K562 (cell line): ENCODE data around the gene NEDD4L. TPM values are rescaled to one million over a fixed set of nuclear protein-coding genes. Genes with fewer than 3 reads are reported as not detected.

Experiments
- ATAC-seq: fragments of 200-7000 bp; cut with Tn5 transposase; 3 replicates; pipeline ENCODE4 v1.9.1; 2020; ENCODE audit warnings: moderate library complexity
- BruUV-seq: library from RNA; stranded (reverse); fragments of 400-500 nt; replicated peaks from 2 replicates; lab custom pipeline; 2021; lab: Mats Ljungman, UMichigan
- CTCF ChIA-PET: fragments of 300-600 bp; formaldehyde crosslinking; extraction: SDS; loops from one replicate; lab custom pipeline; 2021; ENCODE audit warnings: low intra/inter-chr PET ratio; lab: Yijun Ruan, JAX
- POLR2A ChIA-PET: fragments of 300-600, 350-650 bp; sonication (Branson Sonifier 250); formaldehyde crosslinking; extraction: SDS; loops from one replicate; lab custom pipeline; 2021; ENCODE audit warnings: antibody characterized with exemption, inconsistent platforms; lab: Yijun Ruan, JAX
- DNase-seq, 4 experiments: peaks; one replicate each; pipeline versions ENCODE4 v3.0.0 to v3.0.0-alpha.2; 2011 to 2018; ENCODE audit warnings: low spot score in 3 of 4, mixed read lengths in 3 of 4; ENCODE audit errors: extremely low read depth in 1 of 4
- FAIRE-seq: peaks from 2 replicates; lab custom pipeline; 2011; peaks lifted over from hg19 to GRCh38; lab: Jason Lieb, UNC
- H2AFZ ChIP-seq: 2 replicates; pipeline ENCODE4 v1.6.0; 2011; ENCODE audit warnings: low read depth, low read length, control low read depth, inconsistent platforms
- H3K27ac ChIP-seq: fragments of 200-600 bp; 3 replicates; pipeline ENCODE4 v1.8.0; 2011; ENCODE audit warnings: low read depth, mild to moderate bottlenecking, control low read depth, inconsistent platforms, low read length, moderate library complexity, mixed read lengths; ENCODE audit errors: extremely low read depth
- H3K27me3 ChIP-seq, 2 experiments: fragments of 300-600 bp in 1 of 2; 2 replicates in 1 of 2; 3 replicates in 1 of 2; pipeline versions ENCODE4 v1.6.0 to v1.8.0; 2011; ENCODE audit warnings: inconsistent platforms in 2 of 2, low read length in 2 of 2, mild to moderate bottlenecking in 1 of 2, mixed read lengths in 1 of 2, moderate library complexity in 1 of 2; ENCODE audit not compliant: control insufficient read depth in 2 of 2, insufficient read depth in 2 of 2
- H3K36me3 ChIP-seq: fragments of 300-600 bp; 3 replicates; pipeline ENCODE4 v1.8.0; 2011; ENCODE audit warnings: mild to moderate bottlenecking, low read length, inconsistent platforms; ENCODE audit not compliant: control insufficient read depth, insufficient read depth
- H3K4me1 ChIP-seq, 2 experiments: fragments of 200-600 bp in 1 of 2; replicated peaks in 1 of 2; 2 replicates in 1 of 2; 3 replicates in 1 of 2; pipeline versions ENCODE4 v1.5.1 to v1.8.0; 2011; ENCODE audit warnings: inconsistent platforms in 2 of 2, low read length in 2 of 2, mild to moderate bottlenecking in 1 of 2, mixed read lengths in 1 of 2, moderate library complexity in 1 of 2; ENCODE audit not compliant: control insufficient read depth in 2 of 2, insufficient read depth in 2 of 2
- H3K4me2 ChIP-seq: 2 replicates; pipeline ENCODE4 v1.6.1; 2011; ENCODE audit warnings: low read length, control low read depth, inconsistent platforms, mixed read lengths; ENCODE audit not compliant: insufficient read depth
- H3K4me3 ChIP-seq: fragments of 200-600 bp; sonication (generic), shearing (Covaris generic); 2 replicates; pipeline ENCODE4 v1.5.1; 2016; ENCODE audit warnings: control low read depth, inconsistent platforms
- H3K79me2 ChIP-seq: fragments of 200-600 bp; 3 replicates; pipeline ENCODE4 v1.8.0; 2011; ENCODE audit warnings: low read length, inconsistent platforms; ENCODE audit not compliant: control insufficient read depth, insufficient read depth
- H3K9ac ChIP-seq, 2 experiments: 2 replicates each; pipeline versions ENCODE4 v1.6.0 to v1.6.1; 2011; ENCODE audit warnings: low read depth in 2 of 2, low read length in 2 of 2, control low read depth in 1 of 2, inconsistent platforms in 1 of 2, mild to moderate bottlenecking in 1 of 2, mixed read lengths in 1 of 2; ENCODE audit not compliant: insufficient read depth in 1 of 2
- H3K9me1 ChIP-seq: one replicate; pipeline ENCODE4 v1.6.0; 2011; ENCODE audit warnings: inconsistent platforms, mild to moderate bottlenecking, low read length, moderate library complexity; ENCODE audit not compliant: control insufficient read depth, insufficient read depth
- H3K9me3 ChIP-seq: replicated peaks from 2 replicates; pipeline ENCODE4 v1.5.1; 2011; ENCODE audit warnings: low read depth, low read length, inconsistent platforms; ENCODE audit not compliant: control insufficient read depth, insufficient read depth
- H4K20me1 ChIP-seq: replicated peaks from 2 replicates; pipeline ENCODE4 v1.6.1; 2011; ENCODE audit warnings: low read length, inconsistent platforms, mixed read lengths; ENCODE audit not compliant: control insufficient read depth, insufficient read depth
- CBX2 ChIP-seq: fragments of 200-600 bp; sonication (generic); IDR thresholded peaks from one replicate; pipeline ENCODE4 v1.6.1; 2012; ENCODE audit warnings: mild to moderate bottlenecking, low read length, inconsistent platforms; ENCODE audit not compliant: insufficient read depth, poor library complexity, severe bottlenecking
- E2F1 ChIP-seq: sonication (generic); formaldehyde crosslinking; IDR thresholded peaks from 2 replicates; pipeline ENCODE4 v1.8.1; 2023; ENCODE audit warnings: mild to moderate bottlenecking, missing genetic modification reagents, moderate library complexity
- EHMT2 ChIP-seq: fragments of 450-650 bp; IDR thresholded peaks from 2 replicates; pipeline ENCODE4 v1.6.1; 2018; ENCODE audit warnings: antibody characterized with exemption
- HMG20A ChIP-seq: fragments of 450-650 bp; formaldehyde crosslinking; conservative IDR thresholded peaks from 2 replicates; pipeline ENCODE4 v1.4.0; 2020; ENCODE audit warnings: mild to moderate bottlenecking, mixed read lengths
- ILF3 ChIP-seq: fragments of 450-650 bp; IDR thresholded peaks from 2 replicates; pipeline ENCODE4 v1.6.1; 2018; ENCODE audit warnings: antibody characterized with exemption, mild to moderate bottlenecking, moderate library complexity, borderline replicate concordance
- ZBTB43 ChIP-seq: sonication (generic); formaldehyde crosslinking; IDR thresholded peaks from 2 replicates; pipeline ENCODE4 v1.8.0; 2023; ENCODE audit warnings: mild to moderate bottlenecking, missing genetic modification reagents
- ZFX ChIP-seq: sonication (generic); formaldehyde crosslinking; IDR thresholded peaks from 2 replicates; pipeline ENCODE4 v1.8.0; 2022; ENCODE audit warnings: mild to moderate bottlenecking, missing genetic modification reagents, moderate library complexity
- ZNF165 ChIP-seq: fragments of 250-450 bp; sonication (Bioruptor Pico); IDR thresholded peaks from 2 replicates; pipeline ENCODE4 v1.4.0; 2020; ENCODE audit warnings: borderline replicate concordance
- ZNF184 ChIP-seq: sonication (generic); formaldehyde crosslinking; IDR thresholded peaks from 2 replicates; pipeline ENCODE4 v1.5.0; 2020; ENCODE audit warnings: missing genetic modification reagents
- ZNF561 ChIP-seq: fragments of 450-650 bp; formaldehyde crosslinking; conservative IDR thresholded peaks from 2 replicates; pipeline ENCODE4 v1.4.0; 2020; ENCODE audit warnings: mild to moderate bottlenecking, moderate library complexity
- ZNF668 ChIP-seq: fragments of 250-450 bp; sonication (Bioruptor Pico); IDR thresholded peaks from 2 replicates; pipeline ENCODE4 v1.8.0; 2022; ENCODE audit warnings: mild to moderate bottlenecking, inconsistent platforms
- WGBS: fragments of 100-300 bp; shearing (Covaris generic); methylation state at CpG from one replicate; pipeline ENCODE4 v1.1.6; 2016; ENCODE audit warnings: low coverage, mixed read lengths; ENCODE audit not compliant: insufficient coverage; ENCODE audit errors: missing lambda C conversion rate; 5-methylcytosine and 5-hydroxymethylcytosine counted together
- in situ Hi-C: fragments of 300-500 bp; cut with MboI; formaldehyde crosslinking; loops from 4 replicates; pipeline ENCODE4 v1.15.0; 2018; ENCODE audit warnings: inconsistent platforms, mixed read lengths
- intact Hi-C: fragments of 100-400 bp; cut with micrococcal nuclease; formaldehyde crosslinking; loops from 2 replicates; pipeline ENCODE4 v1.14.2; 2022
- polyA plus RNA-seq, 8 experiments: library from polyadenylated mRNA; depleted of rRNA in 4 of 8; stranded (reverse) in 5 of 8; unstranded in 3 of 8; fragments of >200 nt; fragmentation: Nextera tagmentation in 2 of 8; fragmentation: Illumina TruSeq in 1 of 8; extraction: Ambion mirVana in 2 of 8; extraction: Trizol in 1 of 8; gene quantifications; 2 replicates each; pipeline versions ENCODE4 v1.2.1 to v1.2.3, GENCODE V29; 2011 to 2014; ENCODE audit warnings: inconsistent platforms in 1 of 8, missing spikeins in 1 of 8
- total RNA-seq, 7 experiments: library from RNA; depleted of rRNA in 6 of 7; stranded (reverse); fragments of >200 nt in 6 of 7; fragmentation: Illumina TruSeq in 2 of 7; extraction: Trizol in 2 of 7; gene quantifications; 2 replicates each; pipeline versions ENCODE4 v1.2.1 to v1.2.3, GENCODE V29; 2011 to 2021; ENCODE audit warnings: low replicate concordance in 1 of 7
- TF ChIP-seq, protein P1 (sequence below): IDR thresholded peaks from 2 replicates; pipeline ENCODE4 v1.6.1; 2014; ENCODE audit warnings: antibody characterized with exemption

The NEDD4L gene
- total and polyA plus RNA-seq, 9 of the 15 experiments (the other 6 are each of a cell fraction or from before 2014, with no cell fraction given), result 8.1 to 33.4 (median 19.9) TPM

DNA sequence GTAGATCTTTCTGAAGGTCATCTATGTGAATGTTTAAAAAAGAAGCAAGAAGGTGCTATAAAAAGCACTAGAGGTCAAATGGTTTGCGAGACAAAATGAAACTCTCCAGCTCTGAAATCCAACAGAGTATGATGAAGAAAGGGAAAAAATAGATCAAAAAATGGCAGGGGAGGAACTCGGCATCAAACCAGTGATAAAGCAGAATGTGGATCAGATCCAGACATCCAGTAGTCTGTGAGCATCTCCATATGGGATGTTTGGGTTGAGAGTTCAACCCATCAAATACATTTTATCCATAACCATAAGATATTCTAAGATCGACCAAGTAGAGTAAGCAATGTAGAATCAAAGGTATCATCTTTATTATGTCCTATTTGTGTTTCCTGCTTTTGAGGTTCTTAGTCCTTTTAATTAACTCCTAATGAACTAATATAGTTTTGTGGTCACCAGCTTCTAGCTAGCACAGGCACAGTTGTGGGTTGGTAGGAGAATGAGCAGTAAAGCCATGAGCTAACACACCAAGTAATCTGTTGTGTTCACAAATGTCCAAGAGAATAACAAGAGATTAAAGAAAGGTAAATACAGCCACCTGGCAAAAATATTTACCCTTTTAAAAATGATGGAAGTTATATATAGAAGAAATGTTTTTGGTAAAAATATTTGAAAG lies 160.9 kb downstream of the NEDD4L start:
- Histone ChIP-seq H3K27ac (no peak overlapping the region), H3K79me2 (no peaks in the 10 kb centered on the region), H2AFZ (no peak overlapping the region), H4K20me1 (no peaks in the 10 kb centered on the region), H3K27me3 (no peaks in the 10 kb centered on the region), H3K4me3 (no peak overlapping the region), H3K36me3 (no peaks in the 10 kb centered on the region), H3K9me1 (peaks cover 4% of the 10 kb centered on the region), H3K9ac (no peak overlapping the region), H3K4me1 (peaks cover 0 to 10% of the 10 kb centered on the region in 2 experiments; a peak in 3 of 5 replicates), H3K9me3 (no peaks in the 10 kb centered on the region), H3K4me2 (no peak overlapping the region)
- intact Hi-C loops, result no loop called here
- no peak for TF ChIP-seq ZNF561
- no peak for TF ChIP-seq ZFX (CRISPR knock-in tag)
- TF ChIP-seq ZNF668 (CRISPR knock-in tag), result no peak
- TF ChIP-seq CBX2, result no peak
- no peak for TF ChIP-seq ZBTB43 (CRISPR knock-in tag)
- TF ChIP-seq EHMT2, result no peak
- TF ChIP-seq ZNF184, result no peak
- no peak for TF ChIP-seq E2F1
- no peak for TF ChIP-seq ZNF165 (CRISPR knock-in tag)
- TF ChIP-seq ILF3, result no peak
- TF ChIP-seq, protein P1, sequence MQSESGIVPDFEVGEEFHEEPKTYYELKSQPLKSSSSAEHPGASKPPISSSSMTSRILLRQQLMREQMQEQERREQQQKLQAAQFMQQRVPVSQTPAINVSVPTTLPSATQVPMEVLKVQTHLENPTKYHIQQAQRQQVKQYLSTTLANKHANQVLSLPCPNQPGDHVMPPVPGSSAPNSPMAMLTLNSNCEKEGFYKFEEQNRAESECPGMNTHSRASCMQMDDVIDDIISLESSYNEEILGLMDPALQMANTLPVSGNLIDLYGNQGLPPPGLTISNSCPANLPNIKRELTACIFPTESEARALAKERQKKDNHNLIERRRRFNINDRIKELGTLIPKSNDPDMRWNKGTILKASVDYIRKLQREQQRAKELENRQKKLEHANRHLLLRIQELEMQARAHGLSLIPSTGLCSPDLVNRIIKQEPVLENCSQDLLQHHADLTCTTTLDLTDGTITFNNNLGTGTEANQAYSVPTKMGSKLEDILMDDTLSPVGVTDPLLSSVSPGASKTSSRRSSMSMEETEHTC, result no peak
- no peak for TF ChIP-seq HMG20A (CRISPR knock-in tag)
- no peak for FAIRE-seq
- ATAC-seq, result no peak
- WGBS, result 50% methylated on average over 3 of the region's 3 CpGs
- POLR2A ChIA-PET, result interaction anchor here (1.2 kb wide), 1 partner anchor 16 kb away, joined by 3 read pairs; no protein-coding TSS in a partner anchor
- no peak for DNase-seq
- no TSS peak for BruUV-seq
- CTCF ChIA-PET, result no interaction called here
- in situ Hi-C loops, result no loop called here
